HG03159 (cell line): ENCODE results near the gene IL1F10.

Source experiments
- ATAC-seq: cut with Tn5 transposase; IDR thresholded peaks from one replicate; pipeline ENCODE4 v1.9.1; 2021; ENCODE audit warnings: mild to moderate bottlenecking, moderate library complexity; ENCODE audit not compliant: unreplicated experiment

IL1F10 gene

GRCh38 chr2:113058998-113059960 lies 8.5 kb upstream of the IL1F10 start, which contains the start of gene IL36RN:
Gene IL36RN, plus strand, starts transcription at chr2:113059198. Its CDS starts 241 bp downstream, at chr2:113059439.
- no peak for ATAC-seq

DNA sequence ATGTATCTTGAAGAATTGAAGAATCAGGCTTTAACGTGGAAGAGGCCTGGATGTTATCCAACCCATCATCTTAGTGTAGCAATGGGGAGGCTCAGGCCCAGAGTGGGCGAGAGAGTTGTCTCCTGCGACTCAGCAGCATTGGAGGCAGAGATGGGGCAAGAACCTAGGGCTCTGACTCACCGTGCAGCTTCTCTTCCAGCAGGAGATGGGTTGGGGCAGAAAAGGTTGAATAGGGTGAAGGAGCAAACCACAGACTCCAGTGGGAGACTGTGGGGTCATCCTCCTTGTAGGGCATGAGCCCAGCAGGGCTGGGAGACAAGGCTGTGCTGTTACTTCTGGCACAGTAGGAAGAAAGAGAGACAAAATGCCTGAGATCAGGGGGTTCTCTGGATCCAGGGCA lies 7.4 kb upstream of the IL1F10 start:
- ATAC-seq = no peak

DNA sequence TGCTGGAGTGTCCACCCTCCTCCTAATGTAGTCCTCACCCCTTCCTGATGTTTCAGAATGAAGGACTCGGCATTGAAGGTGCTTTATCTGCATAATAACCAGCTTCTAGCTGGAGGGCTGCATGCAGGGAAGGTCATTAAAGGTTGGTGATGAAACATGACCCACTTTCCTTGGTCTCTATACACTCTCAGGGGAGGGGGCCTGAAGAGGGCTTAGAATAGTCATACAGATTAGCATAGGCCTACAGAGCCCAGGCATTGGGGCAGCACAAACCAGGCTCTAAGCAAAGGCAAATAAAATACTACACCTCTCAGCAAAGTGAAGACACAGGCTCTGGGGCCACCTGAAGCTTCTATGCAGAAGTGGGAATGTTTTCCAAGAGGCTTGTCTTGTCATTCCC lies 7.0 kb upstream of the IL1F10 start:
- no peak for ATAC-seq

GRCh38 chr2:113061241-113061640 lies 6.5 kb upstream of the IL1F10 start:
- no peak for ATAC-seq

DNA sequence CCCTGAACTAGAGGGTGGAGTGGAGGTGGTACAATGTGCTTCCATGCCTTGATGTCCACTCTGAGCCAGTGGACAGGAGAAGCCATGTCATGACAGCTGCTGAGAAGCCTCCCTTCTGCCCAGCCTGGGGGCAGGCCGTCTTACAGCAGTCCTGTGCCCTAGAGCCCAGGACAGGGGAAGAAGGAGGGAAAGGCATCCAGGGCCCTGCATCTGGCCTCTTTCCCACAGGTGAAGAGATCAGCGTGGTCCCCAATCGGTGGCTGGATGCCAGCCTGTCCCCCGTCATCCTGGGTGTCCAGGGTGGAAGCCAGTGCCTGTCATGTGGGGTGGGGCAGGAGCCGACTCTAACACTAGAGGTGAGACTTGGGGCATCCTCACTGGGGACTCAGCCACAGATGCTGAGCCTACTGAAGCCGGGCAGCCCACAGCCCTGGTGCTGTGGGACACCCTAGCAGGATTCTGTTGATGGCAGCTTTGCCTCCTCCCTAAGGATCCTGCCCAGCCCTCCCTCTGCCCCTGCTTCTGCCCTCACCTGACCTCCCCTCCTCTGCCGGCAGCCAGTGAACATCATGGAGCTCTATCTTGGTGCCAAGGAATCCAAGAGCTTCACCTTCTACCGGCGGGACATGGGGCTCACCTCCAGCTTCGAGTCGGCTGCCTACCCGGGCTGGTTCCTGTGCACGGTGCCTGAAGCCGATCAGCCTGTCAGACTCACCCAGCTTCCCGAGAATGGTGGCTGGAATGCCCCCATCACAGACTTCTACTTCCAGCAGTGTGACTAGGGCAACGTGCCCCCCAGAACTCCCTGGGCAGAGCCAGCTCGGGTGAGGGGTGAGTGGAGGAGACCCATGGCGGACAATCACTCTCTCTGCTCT lies 5.6 kb upstream of the IL1F10 start:
- no peak for ATAC-seq

DNA sequence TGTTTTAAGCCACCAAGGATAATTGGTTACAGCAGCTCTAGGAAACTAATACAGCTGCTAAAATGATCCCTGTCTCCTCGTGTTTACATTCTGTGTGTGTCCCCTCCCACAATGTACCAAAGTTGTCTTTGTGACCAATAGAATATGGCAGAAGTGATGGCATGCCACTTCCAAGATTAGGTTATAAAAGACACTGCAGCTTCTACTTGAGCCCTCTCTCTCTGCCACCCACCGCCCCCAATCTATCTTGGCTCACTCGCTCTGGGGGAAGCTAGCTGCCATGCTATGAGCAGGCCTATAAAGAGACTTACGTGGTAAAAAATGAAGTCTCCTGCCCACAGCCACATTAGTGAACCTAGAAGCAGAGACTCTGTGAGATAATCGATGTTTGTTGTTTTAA lies 3.5 kb upstream of the IL1F10 start:
- no peak for ATAC-seq

DNA sequence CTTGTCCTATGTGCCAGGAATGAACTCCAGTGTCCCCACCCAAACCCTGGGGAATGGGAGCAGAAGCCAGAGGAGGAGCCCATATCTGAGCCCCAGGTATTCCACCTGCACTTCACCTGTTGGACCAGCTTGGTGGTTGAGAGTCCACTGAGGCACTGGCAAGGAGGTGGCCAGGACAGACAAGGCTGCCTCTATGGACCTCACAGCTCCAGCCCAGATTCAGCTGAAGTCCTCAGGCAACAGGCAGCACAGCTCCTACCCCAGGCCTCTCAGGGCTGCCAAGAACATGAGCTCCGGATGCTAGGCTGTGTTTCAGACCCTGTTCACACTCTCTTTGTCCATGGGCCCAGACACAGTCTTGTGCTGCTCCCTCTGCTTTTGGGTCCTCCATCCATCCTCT lies 2.9 kb upstream of the IL1F10 start:
- ATAC-seq = no peak

DNA sequence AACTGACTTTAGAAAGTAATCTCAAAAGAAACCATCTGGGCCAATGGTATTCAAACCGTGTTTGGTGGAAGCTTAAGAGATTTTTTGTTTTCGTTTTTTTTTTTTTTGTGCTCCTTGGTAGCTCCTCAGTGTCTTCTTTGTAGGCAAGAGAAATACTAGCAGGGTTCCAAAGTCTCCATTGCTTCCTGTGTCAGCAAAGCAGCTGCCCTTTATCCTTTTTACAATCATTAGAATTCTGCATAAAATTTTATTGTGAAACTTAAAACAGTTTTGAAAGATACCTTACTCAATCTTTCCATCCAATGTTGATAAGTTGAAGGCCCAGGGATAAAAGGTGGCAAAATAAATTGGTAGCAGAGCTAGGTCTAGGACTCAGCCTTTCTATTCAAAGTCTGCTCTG lies 479 bp downstream of the IL1F10 start:
- no peak for ATAC-seq

GRCh38 chr2:113068706-113069485 lies 1.1 kb downstream of the IL1F10 start:
- no peak for ATAC-seq

DNA sequence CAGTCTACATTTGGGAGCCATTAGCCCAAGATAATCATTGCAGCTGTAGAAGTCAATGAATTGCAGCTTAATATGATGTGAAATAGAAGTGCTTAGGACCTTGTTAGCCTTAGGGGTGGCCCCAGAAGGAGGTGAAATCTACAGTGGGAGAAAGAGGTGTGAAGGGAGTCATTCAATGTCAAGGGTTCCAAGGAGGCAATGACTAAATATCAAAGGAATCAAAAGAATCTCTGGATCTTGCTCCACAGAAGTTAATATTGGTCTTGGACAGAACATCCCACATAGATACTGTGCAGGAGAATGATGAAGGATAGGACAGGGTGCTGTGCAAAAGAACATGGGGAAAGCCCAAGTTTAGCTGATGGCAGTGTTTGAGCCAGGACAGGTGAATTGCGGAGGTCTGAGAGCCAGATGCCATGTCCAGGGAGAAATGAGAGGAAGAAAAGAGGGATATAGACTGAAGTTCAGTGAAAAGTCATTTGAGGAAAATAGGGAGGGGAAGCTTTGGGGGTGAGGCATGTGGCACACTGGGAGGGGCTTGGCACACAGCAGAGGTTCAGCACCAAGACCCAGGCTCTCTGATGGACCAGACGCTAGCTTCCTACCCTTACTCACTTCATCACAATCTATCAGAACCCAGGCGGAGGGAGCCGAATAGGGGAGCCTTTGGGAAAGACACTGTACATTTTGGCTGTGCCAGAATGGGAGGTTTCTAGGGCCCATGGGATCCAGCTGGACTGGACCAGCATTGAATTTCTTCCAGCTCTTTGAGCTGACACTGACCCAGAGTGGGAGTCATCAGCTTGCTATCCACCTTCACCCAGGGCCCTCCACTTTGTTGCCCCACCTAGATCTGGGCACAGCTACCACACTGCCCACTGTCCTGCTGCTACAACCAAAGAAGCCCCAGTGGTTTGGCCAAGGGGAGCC lies 2.2 kb downstream of the IL1F10 start:
- ATAC-seq = no peak

GRCh38 chr2:113070606-113070975 lies 2.8 kb downstream of the IL1F10 start:
- ATAC-seq = no peak

DNA sequence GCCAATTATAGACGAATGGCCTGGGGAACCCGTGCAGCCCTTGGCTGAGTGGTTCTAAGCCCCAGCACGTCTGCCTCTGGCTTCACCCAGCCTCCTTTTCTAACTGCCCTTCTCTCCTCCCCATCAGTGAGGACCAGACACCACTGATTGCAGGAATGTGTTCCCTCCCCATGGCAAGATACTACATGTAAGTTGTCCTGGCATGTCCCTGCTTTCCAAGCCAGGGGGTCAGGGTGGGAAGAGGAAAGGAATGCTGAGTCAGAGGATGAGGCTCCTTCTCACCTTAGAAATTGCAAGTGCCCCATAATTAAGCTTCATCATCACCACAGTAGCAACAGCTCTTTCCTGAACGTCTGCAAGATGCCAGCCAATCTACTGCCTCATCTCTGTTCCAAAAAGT lies 4.8 kb downstream of the IL1F10 start:
- no peak for ATAC-seq

- no peak for ATAC-seq
Observed at GRCh38 chr2:113073325-113073834, 5.6 kb downstream of the IL1F10 start.

DNA sequence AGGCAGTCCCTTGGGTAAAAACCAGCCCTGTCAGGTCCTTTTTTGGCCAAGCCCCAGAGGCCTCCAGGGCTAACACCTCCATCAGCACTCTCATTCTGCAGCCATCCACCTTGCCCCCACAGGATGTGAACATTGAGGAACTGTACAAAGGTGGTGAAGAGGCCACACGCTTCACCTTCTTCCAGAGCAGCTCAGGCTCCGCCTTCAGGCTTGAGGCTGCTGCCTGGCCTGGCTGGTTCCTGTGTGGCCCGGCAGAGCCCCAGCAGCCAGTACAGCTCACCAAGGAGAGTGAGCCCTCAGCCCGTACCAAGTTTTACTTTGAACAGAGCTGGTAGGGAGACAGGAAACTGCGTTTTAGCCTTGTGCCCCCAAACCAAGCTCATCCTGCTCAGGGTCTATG lies 7.3 kb downstream of the IL1F10 start:
- ATAC-seq = no peak

- ATAC-seq = no peak
Observed at GRCh38 chr2:113075600-113075999, 7.8 kb downstream of the IL1F10 start.

DNA sequence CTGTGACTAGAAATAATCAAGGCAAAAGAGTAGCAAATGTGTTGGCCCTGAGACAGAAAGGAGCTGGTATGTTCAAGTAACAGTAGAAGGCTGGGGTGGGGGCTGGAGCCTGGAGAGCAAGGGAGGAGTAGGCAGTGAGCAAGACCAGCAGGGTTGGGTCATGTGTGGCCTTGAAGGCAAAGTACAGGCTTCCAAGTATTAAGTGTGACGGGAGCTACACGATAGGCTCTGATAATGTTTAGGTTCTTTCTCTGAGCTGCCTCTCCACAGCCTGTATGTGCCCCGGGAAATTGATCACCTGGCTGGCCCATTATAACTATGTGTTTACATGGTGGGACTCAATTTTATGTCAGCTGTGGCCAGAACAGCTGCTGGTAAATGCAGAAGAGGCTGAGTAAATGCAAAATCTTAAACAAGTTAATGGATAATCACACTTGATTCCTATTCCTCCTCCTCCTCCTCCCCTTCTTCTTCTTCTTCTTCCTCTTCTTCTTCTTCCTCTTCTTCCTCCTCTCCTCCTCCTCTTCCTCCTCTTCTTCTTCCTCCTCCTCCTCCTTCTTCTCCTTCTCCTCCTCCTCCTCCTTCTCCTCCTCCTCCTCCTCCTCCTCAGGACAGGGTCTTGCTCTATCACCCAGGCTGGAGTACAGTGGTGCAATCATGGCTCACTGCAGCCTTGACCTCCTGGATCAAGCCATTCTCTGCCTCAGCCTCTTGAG lies 9.3 kb downstream of the IL1F10 start:
- no peak for ATAC-seq

GRCh38 chr2:113077921-113078320 lies 10.2 kb downstream of the IL1F10 start:
- ATAC-seq = no peak

GRCh38 chr2:113078350-113078839 lies 10.6 kb downstream of the IL1F10 start:
- ATAC-seq = no peak

GRCh38 chr2:113079131-113079530 lies 11.4 kb downstream of the IL1F10 start:
- no peak for ATAC-seq
